G401.6 (cell line): ENCODE results near the gene FAAP100.
A peak's percentile ranks its signal among the peaks of the same experiment; 100 is the strongest.
"Not testable (repeated sequence)": the region's sequence is repeated elsewhere in the genome, so short reads cannot be mapped to it uniquely, and the experiment has no call there.

ENCODE experiments used
- FAIRE-seq: peaks from 2 replicates; lab custom pipeline; 2012; peaks lifted over from hg19 to GRCh38; lab: Jason Lieb, UNC

Gene FAAP100

GRCh38 chr17:81552244-81553017, at the start of gene FAAP100:
TSS of gene FAAP100 (minus strand) at chr17:81552353. CDS start at chr17:81552330, 23 bp downstream.
- no peak for FAIRE-seq

GRCh38 chr17:81601525-81602120, 49.5 kb upstream of the FAAP100 start:
- FAIRE-seq = peak; percentile 95

DNA sequence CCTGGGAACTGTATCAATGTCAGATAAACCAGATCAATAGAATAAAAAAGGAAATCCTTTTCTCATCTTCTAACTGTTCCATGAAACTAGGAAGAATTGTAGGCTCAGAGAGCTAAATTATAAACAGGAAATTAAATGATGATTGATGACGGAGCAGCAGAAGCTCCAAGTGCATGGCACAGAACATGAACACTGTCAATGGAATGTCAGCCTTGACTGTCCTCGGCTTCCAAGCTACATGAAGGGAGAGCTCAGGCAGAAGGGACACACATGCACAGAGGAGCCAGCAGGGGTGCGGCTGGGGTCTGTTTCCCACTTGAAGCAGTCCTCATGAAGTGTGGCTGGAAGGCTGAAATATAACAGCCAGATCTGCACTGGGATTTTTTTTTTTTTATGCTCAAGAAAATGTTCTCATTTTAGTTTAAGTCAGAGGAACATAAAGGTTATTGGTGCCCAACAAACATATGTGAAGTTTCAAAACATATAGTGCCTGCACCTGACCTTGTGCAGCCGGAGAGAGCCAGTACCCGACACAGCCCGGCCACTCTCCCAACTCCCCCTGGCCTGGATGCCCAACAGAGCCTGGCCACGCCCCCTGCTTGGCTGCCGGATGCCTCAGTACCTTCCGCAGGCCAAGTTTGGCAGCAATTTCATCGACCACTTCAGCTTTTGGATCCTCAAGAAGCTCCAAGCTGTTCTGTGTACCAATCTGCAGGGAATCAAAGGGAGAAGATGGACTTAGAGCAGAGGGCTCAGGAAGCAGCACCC, 47.8 kb upstream of the FAAP100 start:
- no peak for FAIRE-seq

DNA sequence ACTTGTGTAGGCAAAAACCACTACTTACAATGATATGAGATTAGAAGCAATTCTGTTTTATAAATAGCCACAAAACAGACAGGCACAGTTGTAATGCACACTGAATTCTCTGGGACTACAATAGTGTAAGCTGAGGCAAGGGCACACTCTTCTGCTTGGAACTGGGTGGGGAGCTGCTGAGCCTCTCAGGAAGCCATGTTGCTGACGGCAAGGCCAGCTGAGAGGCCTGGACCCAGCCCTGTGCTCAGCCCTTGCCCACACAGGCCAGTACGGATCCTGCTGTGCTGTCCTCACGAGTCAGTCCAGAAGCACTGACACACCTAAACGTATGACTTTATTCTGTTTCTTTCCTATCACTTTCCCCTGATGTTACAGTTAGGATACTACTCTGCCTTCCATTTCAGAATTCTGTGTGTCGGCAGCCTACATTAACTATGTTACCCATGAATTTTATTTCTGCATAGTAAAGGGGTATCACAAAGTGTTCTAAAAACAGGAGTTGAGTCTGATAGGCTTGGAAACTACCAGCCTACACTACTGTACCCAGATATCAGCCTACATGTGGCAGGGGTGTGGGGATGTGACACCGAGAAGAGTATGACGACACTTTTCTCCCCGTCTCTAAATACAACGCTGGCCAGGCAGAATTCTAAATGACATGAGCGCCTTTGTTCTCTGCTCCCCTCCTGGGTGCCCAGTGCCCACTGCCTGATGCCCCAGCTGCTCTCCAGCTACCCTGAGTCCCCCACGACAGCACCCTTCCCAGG, 41.1 kb upstream of the FAAP100 start:
- FAIRE-seq = no peak

GRCh38 chr17:81591971-81592370, 39.8 kb upstream of the FAAP100 start:
- FAIRE-seq = no peak

DNA sequence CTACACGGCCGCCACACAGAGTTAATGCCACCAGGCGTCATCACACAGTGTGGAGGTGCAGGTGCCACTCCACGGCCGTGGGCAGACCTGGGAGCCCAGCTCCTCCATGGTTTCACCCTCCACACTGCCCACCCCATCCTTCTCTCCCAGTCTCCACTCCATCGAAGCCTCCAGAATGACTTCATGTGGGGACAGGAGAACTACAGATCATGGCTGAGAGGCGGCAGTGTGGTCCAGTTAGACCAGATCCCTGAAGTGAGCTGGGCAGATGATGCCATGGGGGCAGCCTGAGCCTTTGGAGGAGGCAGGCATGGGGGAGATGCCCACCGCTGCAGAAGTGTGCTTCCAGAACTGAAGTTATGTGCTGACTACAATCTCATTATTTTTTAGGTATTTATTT, 38.0 kb upstream of the FAAP100 start:
- no peak for FAIRE-seq

GRCh38 chr17:81589612-81590011, 37.5 kb upstream of the FAAP100 start:
- FAIRE-seq = no peak

DNA sequence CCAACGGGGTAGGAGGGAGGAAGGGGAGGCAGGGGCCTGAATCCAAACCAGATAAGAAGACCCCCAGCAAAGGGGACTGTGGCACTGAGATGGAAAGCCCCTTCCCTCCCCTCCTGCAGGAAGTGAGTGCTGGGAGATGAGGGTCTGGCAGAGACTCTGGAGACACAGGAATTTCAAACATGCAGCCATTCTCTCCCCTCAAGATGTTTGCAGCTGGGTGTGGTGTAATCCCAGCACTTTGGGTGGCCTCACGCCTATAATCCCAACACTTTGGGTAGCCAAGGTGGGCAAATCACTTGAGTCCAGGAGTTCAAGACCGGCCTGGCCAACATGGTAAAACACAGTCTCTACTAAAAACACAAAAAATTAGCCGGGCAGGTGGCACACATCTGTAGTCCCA, 33.9 kb upstream of the FAAP100 start:
- FAIRE-seq = no peak

GRCh38 chr17:81584771-81585170, 32.6 kb upstream of the FAAP100 start:
- not testable (repeated sequence) for FAIRE-seq

GRCh38 chr17:81583589-81584342, 31.6 kb upstream of the FAAP100 start:
- no peak for FAIRE-seq

- no peak for FAIRE-seq
These were observed 30.6 kb upstream of the FAAP100 start for GRCh38 chr17:81582749-81583148.

DNA sequence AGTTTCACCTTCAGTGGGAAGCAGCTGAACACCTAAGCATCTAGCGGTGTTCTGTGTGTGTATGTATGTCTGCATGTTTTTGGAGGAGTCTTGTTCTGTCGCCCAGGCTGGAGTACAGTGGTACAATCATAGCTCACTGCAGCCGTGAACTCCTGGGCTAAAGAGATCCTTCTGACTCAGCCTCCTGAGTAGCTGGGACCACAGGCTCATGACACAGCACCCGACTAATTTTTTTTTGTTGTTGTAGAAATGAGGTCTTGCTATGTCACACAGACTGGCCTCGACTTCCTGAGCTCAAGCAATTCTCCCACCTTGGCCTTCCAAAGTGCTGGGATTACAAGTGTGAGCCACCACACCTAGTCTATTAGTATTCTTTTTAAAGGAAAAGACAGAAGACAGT, 30.2 kb upstream of the FAAP100 start:
- no peak for FAIRE-seq

GRCh38 chr17:81581758-81582157, 29.6 kb upstream of the FAAP100 start:
- no peak for FAIRE-seq

GRCh38 chr17:81580481-81580880, 28.3 kb upstream of the FAAP100 start:
- FAIRE-seq = no peak

DNA sequence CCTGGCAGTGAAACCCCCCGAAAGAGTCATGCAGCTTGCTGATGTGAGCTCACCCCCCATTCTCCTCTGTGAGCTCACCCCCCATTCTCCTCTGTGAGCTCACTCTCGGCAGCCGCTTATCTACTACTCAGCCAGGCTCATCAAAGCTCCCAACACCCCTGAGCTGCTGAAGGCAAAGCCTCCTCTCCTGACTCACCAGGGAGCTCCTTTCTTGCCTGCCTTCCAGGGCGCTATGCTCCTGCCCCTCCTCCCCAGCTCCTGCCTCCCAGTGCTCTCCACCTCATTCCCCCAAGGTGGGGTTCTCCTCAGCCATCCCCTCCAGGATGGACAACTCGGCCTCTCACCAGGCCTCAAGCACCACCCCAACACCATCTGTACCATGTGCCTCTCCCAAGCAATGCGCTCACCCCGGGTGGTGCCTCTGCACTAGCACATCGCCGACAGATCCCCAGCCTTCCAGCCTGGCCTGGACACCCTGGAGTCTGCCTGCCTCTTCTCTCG, 27.7 kb upstream of the FAAP100 start:
- FAIRE-seq = no peak

DNA sequence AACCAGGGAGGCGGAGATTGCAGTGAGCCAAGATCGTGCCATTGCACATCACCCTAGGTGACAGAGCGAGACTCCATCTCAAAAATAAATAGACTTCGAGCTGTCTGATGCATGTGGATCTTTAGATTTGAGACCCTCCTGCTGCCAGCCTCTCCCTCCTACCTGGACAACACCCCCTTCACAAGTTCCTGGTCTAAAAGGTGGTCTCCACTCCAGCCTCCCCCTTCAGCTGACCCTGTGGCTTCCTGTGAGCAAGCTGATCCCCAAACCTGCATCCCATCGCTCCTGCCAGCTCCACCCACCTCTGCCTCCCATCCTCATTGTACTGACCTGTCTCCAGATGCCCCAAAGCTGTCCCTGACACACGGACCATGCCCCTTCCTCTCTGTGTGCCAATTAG, 27.1 kb upstream of the FAAP100 start:
- no peak for FAIRE-seq

DNA sequence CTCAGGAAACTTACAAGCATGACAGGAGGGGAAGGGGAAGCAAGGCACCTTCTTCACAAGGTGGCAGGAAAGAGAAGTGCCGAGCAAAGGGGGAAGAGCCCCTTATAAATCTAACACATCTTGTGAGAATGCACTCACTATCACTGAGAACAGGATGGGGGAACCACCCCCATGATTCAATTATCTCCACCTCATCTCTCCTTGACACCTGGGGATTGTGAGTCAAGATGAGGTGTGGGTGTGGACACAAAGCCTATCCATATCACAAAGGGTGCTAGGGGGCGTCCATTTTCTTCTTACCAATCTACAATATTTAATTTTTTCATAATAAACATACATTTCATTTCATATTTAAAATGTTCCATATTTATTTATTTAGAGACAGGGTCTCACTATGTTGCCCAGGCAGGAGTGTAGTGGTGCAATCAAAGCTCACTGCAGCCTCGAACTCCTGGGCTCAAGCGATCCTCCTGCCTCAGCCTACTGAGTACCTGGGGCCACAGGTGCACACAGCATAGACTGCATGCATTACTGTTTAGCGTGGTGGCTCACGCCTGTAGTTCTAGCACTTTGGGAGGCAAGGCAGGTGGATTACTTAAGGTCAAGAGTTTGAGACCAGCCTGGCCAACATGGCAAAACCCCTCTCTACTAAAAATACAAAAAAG, 26.5 kb upstream of the FAAP100 start:
- no peak for FAIRE-seq

DNA sequence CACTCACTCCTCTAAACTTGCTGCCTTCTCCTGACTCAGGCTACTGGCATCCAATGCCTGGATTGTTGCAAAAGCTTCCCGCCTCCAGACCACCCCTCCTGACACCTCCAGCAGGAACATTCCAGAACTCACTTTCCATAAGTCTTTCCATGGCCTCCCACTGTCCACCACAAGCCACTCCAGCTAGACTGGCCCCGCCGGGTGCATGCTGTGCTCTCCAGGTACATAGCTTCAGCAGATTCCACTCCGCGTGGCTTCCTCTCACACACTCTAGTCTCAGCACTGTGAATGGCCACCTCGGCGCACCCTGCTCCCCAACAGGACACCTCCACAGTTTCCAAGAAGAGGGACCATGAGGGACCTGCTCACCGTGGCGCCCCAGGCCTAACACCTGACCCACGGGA, 25.9 kb upstream of the FAAP100 start:
- no peak for FAIRE-seq

- FAIRE-seq = no peak
These were observed 25.3 kb upstream of the FAAP100 start for GRCh38 chr17:81577278-81578000.

DNA sequence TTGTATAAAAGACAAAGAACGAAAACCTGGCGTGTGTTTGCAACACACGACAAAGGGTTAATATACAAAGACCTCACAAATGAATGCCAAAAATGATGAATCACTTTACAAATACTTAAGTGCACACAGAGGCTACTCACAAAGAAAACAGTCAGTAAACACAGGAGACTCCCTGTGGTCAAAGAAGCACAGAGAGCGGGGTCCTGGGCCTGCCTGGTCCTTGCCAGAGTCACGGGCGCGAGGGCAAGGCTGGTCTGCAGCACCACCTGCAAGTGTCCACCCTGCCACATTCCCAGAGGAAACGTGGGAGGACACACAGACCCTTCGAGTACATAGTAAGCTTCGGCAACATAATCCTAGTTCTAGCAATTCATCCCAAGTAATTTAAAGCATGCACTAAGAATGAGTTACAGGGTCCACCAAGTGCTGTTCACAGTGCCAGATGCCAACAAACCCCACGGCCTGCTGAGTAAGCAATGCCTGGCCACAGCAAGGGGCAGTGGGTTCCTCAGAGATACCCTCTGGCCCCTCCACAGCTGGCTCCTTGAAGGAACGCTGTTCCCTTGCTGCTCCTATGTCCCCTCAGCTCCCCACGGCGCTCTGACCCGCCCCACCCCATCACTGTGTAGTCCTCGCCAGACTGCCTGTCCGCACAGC, 24.6 kb upstream of the FAAP100 start:
- peak; percentile 92 for FAIRE-seq
